Ascending aorta (tissue), 2 donors: ENCODE results near the gene GRK1. TPM values are rescaled to one million over a fixed set of nuclear protein-coding genes. Genes with fewer than 3 reads are reported as not detected.

Source experiments
- DNase-seq, 2 donors: peaks; one replicate each; pipeline ENCODE4 v3.0.0-alpha.2; 2019; ENCODE audit warnings: low spot score in 2 of 2
- H3K27ac ChIP-seq, 2 donors: fragments of 200-600 bp; sonication (generic); one replicate each; pipeline ENCODE4 v1.5.1; 2016 to 2017; ENCODE audit warnings: mild to moderate bottlenecking in 1 of 2
- H3K27me3 ChIP-seq: fragments of 200-600 bp; sonication (generic); one replicate; pipeline ENCODE4 v1.5.1; 2017
- H3K36me3 ChIP-seq, 2 donors: fragments of 200-600 bp; sonication (generic); one replicate each; pipeline ENCODE4 v1.5.1; 2016
- H3K4me1 ChIP-seq, 2 donors: fragments of 200-600 bp; sonication (generic); one replicate each; pipeline ENCODE4 v1.5.1; 2016 to 2017; ENCODE audit warnings: mild to moderate bottlenecking in 1 of 2
- H3K4me3 ChIP-seq, 2 donors: fragments of 200-600 bp; sonication (generic); one replicate each; pipeline ENCODE4 v1.5.1; 2016 to 2017; ENCODE audit warnings: mild to moderate bottlenecking in 1 of 2
- H3K9me3 ChIP-seq, 2 donors: fragments of 200-600 bp; sonication (generic); one replicate each; pipeline ENCODE4 v1.5.1; 2016
- CTCF ChIP-seq, 3 experiments: fragments of 200-600 bp in 2 of 3; fragments of 450-650 bp in 1 of 3; sonication (generic) in 2 of 3; IDR thresholded peaks; one replicate each; pipeline ENCODE4 v1.5.1; 2016 to 2019; ENCODE audit warnings: antibody characterized with exemption in 3 of 3, mild to moderate bottlenecking in 1 of 3, moderate library complexity in 1 of 3
- intact Hi-C: fragments of 100-400 bp; cut with DNase I; formaldehyde crosslinking; loops from one replicate; pipeline ENCODE4 v1.15.1; 2023
- total RNA-seq: library from RNA; depleted of rRNA; stranded (reverse); fragments of >200 nt; gene quantifications from one replicate; pipeline ENCODE4 v1.1.0, GENCODE V29; 2016

The GRK1 gene
- total RNA-seq, 1 donor from 2014 or later = not detected

DNA sequence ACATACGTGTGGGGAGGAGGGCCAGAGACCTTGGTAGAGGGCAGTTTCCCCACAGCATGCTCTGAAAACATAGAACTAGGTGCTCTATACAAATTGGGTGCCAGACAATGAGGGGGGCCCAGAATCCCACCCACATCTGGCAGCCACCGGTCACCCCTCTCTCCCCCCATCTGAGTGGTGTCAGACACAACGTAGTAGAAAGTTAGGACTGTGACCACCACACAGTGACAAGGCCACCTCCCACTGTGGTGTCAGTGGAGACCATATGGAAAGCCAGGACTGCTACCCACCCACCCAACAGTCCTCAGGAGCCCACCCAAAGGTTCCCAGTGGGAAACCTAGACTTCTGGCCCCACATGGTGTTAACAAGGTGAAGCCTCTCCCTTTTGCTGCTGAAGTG is 7.0 kb upstream of the GRK1 start:
- intact Hi-C loops = no loop called here
- H3K27ac ChIP-seq = no peak overlapping the region
- H3K4me3 ChIP-seq = no peak overlapping the region
- DNase-seq = no peak
- H3K9me3 ChIP-seq = peaks cover 0 to 18% of the 10 kb centered on the region in 2 donors
- no peaks in the 10 kb centered on the region for H3K4me1 ChIP-seq
- no peaks in the 10 kb centered on the region for H3K27me3 ChIP-seq
- H3K36me3 ChIP-seq = no peaks in the 10 kb centered on the region
- no peak for TF ChIP-seq CTCF (IDR thresholded peaks at IDR 0.05)

GRCh38 chr13:113661509-113661908 is 5.5 kb upstream of the GRK1 start:
- H3K9me3 ChIP-seq = peaks cover 0 to 18% of the 10 kb centered on the region in 2 donors
- TF ChIP-seq CTCF (IDR thresholded peaks at IDR 0.05) = no peak
- H3K27me3 ChIP-seq = no peaks in the 10 kb centered on the region
- H3K36me3 ChIP-seq = no peaks in the 10 kb centered on the region
- intact Hi-C loops = no loop called here
- no peaks in the 10 kb centered on the region for H3K4me1 ChIP-seq
- no peak overlapping the region for H3K27ac ChIP-seq
- DNase-seq = no peak
- H3K4me3 ChIP-seq = no peak overlapping the region

DNA sequence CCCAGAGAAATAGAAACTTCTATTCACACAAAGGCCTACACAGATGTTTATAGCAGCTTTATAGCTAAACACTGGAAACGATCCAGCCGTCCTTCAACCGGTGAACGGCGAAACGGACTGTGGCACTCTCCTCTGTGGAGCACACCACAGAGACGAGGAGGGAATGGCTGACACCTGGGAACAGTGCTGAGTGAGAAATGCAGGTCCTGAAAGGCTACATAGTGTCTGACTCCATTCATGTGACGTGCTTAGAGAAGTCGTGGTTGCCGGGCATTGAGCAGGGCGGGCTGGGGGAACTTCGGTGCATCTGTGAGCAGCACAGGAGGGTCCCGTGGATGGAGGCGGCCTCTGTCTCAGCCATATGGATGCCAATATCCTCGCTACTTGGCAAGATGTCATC is 3.1 kb upstream of the GRK1 start:
- no peak for TF ChIP-seq CTCF (IDR thresholded peaks at IDR 0.05)
- no peak overlapping the region for H3K27ac ChIP-seq
- no peaks in the 10 kb centered on the region for H3K4me1 ChIP-seq
- H3K9me3 ChIP-seq = peaks cover 0 to 18% of the 10 kb centered on the region in 2 donors
- peak in 1 of 2 donors; percentile 41 for DNase-seq
- H3K27me3 ChIP-seq = no peaks in the 10 kb centered on the region
- intact Hi-C loops = no loop called here
- H3K36me3 ChIP-seq = no peaks in the 10 kb centered on the region
- H3K4me3 ChIP-seq = no peak overlapping the region

- no peaks in the 10 kb centered on the region for H3K4me1 ChIP-seq
- H3K27ac ChIP-seq = no peak overlapping the region
- H3K27me3 ChIP-seq = no peaks in the 10 kb centered on the region
- peaks cover 0 to 18% of the 10 kb centered on the region in 2 donors for H3K9me3 ChIP-seq
- intact Hi-C loops = no loop called here
- peak in 1 of 2 donors; percentile 52 for DNase-seq
- no peak overlapping the region for H3K4me3 ChIP-seq
- H3K36me3 ChIP-seq = no peaks in the 10 kb centered on the region
- TF ChIP-seq CTCF (IDR thresholded peaks at IDR 0.05) = no peak
These were observed 2.0 kb upstream of the GRK1 start for GRCh38 chr13:113664751-113665596.

- H3K4me1 ChIP-seq = no peaks in the 10 kb centered on the region
- peak in 1 of 2 donors; percentile 52 for DNase-seq
- H3K27ac ChIP-seq = no peak overlapping the region
- TF ChIP-seq CTCF (IDR thresholded peaks at IDR 0.05) = no peak
- H3K4me3 ChIP-seq = no peak overlapping the region
- H3K27me3 ChIP-seq = no peaks in the 10 kb centered on the region
- intact Hi-C loops = no loop called here
- H3K36me3 ChIP-seq = no peaks in the 10 kb centered on the region
- peaks cover 0 to 12% of the 10 kb centered on the region in 2 donors for H3K9me3 ChIP-seq
These were observed 1.3 kb upstream of the GRK1 start for GRCh38 chr13:113665597-113666328.
